Measurements from ENCODE around the gene RAB30.
A peak's percentile ranks its signal among the peaks of the same experiment; 100 is the strongest.

Gene RAB30

DNA sequence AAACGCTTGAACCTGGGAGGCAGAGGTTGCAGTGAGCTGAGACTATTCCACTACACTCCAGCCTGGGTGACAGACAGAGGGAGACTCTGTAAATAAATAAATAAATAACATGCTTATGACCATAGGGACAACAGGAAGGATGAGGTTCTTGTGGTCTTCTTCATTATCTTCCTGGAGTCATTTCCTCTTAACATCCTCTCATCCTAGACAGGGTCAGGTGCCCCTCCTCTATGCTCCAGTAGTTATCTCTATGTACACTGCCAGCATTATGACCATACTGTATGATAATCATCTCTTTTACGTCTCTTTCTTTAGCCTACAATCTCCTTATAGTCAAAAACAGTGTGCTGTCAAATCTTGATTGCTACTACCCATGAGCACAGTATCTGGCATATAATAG is 17.7 kb downstream of the RAB30 start:
- Histone ChIP-seq H3K4me1 (ENCODE audit: low read depth, poor library complexity, severe bottlenecking) (peaks cover 38% of the 10 kb centered on the region), H3K4me2 (peak overlapping the region; percentile 53; the same call in 1 of the 2 replicates), H3K9ac (no peak overlapping the region), H3K27ac (no peak overlapping the region; the same call in 1 of the 2 replicates), H2AFZ (ENCODE audit: low read depth) (no peak overlapping the region), H3K36me3 (ENCODE audit: insufficient read depth) (no peaks in the 10 kb centered on the region), H3K27me3 (ENCODE audit: insufficient read depth, low read depth) (no peaks in the 10 kb centered on the region), H3K79me2 (ENCODE audit: insufficient read depth, low read depth) (0 out of 2 replicates have a peak, but pooled peaks cover 12% of the 10 kb centered on the region), H3K4me3 (IDR thresholded peaks at IDR 0.05; ENCODE audit: insufficient read depth, low read depth, low read length) (no peak overlapping the region), H4K20me1 (ENCODE audit: insufficient read depth) (no peaks in the 10 kb centered on the region)
- TF ChIP-seq, protein P1, sequence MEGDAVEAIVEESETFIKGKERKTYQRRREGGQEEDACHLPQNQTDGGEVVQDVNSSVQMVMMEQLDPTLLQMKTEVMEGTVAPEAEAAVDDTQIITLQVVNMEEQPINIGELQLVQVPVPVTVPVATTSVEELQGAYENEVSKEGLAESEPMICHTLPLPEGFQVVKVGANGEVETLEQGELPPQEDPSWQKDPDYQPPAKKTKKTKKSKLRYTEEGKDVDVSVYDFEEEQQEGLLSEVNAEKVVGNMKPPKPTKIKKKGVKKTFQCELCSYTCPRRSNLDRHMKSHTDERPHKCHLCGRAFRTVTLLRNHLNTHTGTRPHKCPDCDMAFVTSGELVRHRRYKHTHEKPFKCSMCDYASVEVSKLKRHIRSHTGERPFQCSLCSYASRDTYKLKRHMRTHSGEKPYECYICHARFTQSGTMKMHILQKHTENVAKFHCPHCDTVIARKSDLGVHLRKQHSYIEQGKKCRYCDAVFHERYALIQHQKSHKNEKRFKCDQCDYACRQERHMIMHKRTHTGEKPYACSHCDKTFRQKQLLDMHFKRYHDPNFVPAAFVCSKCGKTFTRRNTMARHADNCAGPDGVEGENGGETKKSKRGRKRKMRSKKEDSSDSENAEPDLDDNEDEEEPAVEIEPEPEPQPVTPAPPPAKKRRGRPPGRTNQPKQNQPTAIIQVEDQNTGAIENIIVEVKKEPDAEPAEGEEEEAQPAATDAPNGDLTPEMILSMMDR (conservative IDR thresholded peaks at IDR 0.05; ENCODE audit: low read depth, low read length) = no peak

DNA sequence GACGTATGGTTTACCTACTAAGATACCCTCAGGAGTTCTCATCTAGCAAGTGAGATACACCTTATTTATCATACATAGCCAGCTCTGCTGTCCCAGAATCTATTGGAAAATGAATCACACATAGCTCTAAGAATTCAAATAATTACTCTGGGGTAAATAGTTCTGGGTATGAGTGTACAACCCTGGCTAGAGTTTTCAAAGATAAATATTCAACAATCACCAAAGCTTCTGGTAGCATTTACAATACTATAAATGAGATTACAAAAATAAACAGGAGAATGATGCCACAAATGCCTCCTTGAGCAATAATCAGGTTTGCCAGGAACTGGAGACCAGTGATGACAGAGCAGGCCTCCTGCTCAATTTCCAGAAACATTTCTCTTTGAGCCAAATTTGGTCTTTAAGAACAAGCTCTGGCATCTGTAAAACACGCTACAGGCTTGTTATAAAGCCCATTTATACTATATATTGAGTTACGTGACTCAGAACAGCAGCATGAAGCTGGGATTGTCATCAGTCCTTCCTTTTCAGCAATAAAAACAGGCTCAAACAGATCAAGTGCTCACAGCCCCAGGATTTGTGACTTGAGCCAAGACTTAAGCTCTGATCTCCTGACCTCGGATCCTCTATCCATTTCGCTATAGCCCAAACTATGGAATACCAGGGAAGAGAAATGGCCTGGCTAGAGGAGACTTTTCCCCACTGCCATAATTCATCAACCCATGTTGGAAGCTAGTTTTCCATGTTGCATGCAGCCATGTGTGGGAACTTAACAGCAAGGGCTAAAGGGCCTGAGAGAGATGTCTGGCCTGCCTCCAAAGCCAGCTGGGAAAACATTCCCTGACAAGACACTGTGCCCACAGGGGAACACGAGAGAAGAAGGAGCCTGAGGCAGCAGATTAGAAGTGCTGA is 19.7 kb downstream of the RAB30 start:
- H3K4me2 ChIP-seq = no peak overlapping the region
- no peak overlapping the region for H3K4me3 ChIP-seq (IDR thresholded peaks at IDR 0.05; ENCODE audit: insufficient read depth, low read depth, low read length)
- H4K20me1 ChIP-seq (ENCODE audit: insufficient read depth) = no peaks in the 10 kb centered on the region
- no peak overlapping the region for H2AFZ ChIP-seq (ENCODE audit: low read depth)
- TF ChIP-seq, protein P1 (conservative IDR thresholded peaks at IDR 0.05; ENCODE audit: low read depth, low read length) = no peak
- 0 out of 2 replicates have a peak, but pooled peaks cover 12% of the 10 kb centered on the region for H3K79me2 ChIP-seq (ENCODE audit: insufficient read depth, low read depth)
- no peaks in the 10 kb centered on the region for H3K36me3 ChIP-seq (ENCODE audit: insufficient read depth)
- no peak overlapping the region for H3K9ac ChIP-seq
- H3K4me1 ChIP-seq (ENCODE audit: low read depth, poor library complexity, severe bottlenecking) = peaks cover 49% of the 10 kb centered on the region
- no peaks in the 10 kb centered on the region for H3K27me3 ChIP-seq (ENCODE audit: insufficient read depth, low read depth)
- H3K27ac ChIP-seq = no peak overlapping the region

DNA sequence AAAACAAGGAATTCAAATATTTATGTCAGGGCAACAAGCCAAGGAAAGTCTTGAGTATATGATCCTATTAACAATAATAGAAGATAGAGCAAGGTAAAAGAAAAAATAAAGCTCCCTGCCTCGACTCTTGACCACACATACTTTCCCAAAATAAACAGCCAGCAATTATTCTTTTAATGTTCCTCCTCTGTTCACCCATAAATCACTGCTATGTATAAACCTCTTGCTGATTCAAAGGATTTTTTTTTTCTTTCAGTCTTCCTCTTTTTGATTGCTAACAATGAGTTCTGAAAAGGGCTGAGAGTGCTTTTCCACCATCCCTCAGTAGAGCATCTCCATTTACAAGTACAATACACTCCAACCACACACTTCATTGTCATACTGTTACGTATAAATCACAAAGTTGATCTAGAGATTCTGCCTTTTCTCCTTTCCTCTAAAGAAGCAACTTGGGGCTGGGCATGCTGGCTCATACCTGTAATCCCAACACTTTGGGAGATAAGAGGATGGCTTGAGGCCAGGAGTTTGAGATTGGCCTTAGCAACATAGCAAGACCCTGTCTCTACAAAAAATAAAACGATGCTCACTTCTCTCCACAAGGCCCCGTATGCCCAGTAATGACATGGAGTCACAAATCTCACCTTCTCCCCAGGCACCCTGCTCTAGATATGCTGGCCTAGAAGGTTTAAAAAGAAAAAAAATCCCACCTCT is 24.0 kb downstream of the RAB30 start:
- H3K9ac ChIP-seq = no peak overlapping the region
- H3K27me3 ChIP-seq (ENCODE audit: insufficient read depth, low read depth) = no peaks in the 10 kb centered on the region
- no peak overlapping the region for H3K4me2 ChIP-seq
- no peaks in the 10 kb centered on the region for H4K20me1 ChIP-seq (ENCODE audit: insufficient read depth)
- H3K4me1 ChIP-seq (ENCODE audit: low read depth, poor library complexity, severe bottlenecking) = peaks cover 10% of the 10 kb centered on the region
- no peak overlapping the region for H2AFZ ChIP-seq (ENCODE audit: low read depth)
- H3K79me2 ChIP-seq (ENCODE audit: insufficient read depth, low read depth) = no peaks in the 10 kb centered on the region
- H3K27ac ChIP-seq = no peak overlapping the region
- TF ChIP-seq, protein P1 (conservative IDR thresholded peaks at IDR 0.05; ENCODE audit: low read depth, low read length) = no peak
- no peak overlapping the region for H3K4me3 ChIP-seq (IDR thresholded peaks at IDR 0.05; ENCODE audit: insufficient read depth, low read depth, low read length)
- no peaks in the 10 kb centered on the region for H3K36me3 ChIP-seq (ENCODE audit: insufficient read depth)

DNA sequence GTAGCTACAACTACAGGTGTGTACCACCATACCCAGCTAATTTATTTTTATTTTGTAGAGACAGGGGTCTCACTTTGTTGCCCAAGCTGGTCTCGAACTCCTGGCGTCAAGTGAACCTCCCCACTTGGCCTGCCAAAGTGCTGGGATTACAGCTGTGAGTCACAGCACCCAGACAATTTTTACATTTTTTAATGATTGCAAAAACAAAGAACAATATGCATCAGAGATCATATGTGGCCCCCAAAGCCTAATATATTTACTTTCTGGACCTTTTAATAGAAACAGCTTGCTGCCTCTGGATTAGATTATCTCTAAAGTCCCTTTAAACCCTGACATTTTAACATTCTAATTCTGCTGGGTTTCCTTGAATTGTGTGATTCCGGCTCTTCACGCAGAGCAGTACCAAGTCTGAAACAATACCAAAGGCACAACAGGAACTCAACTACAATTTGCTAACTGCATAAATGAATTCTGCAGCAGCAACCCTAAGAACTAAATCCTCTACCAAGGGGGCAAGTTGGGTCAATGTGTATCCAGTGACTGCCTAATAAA is 25.0 kb downstream of the RAB30 start:
- Histone ChIP-seq H3K4me1 (ENCODE audit: low read depth, poor library complexity, severe bottlenecking) (peaks cover 10% of the 10 kb centered on the region), H2AFZ (ENCODE audit: low read depth) (no peak overlapping the region), H3K9ac (no peak overlapping the region), H3K27ac (no peak overlapping the region), H3K79me2 (ENCODE audit: insufficient read depth, low read depth) (no peaks in the 10 kb centered on the region), H3K27me3 (ENCODE audit: insufficient read depth, low read depth) (no peaks in the 10 kb centered on the region), H4K20me1 (ENCODE audit: insufficient read depth) (no peaks in the 10 kb centered on the region), H3K4me3 (IDR thresholded peaks at IDR 0.05; ENCODE audit: insufficient read depth, low read depth, low read length) (no peak overlapping the region), H3K36me3 (ENCODE audit: insufficient read depth) (no peaks in the 10 kb centered on the region), H3K4me2 (no peak overlapping the region)
- TF ChIP-seq, protein P1 (conservative IDR thresholded peaks at IDR 0.05; ENCODE audit: low read depth, low read length) = no peak

Data from KMS-11 (cell line).